Hepatocyte (in vitro differentiated cells): Measurements from ENCODE around the gene EHBP1L1. TPM values are rescaled to one million over a fixed set of nuclear protein-coding genes. Genes with fewer than 3 reads are reported as not detected.
A peak's percentile ranks its signal among the peaks of the same experiment; 100 is the strongest.

Source experiments
- DNase-seq: peaks from one replicate; pipeline ENCODE4 v3.0.0-alpha.2; 2016; ENCODE audit warnings: low spot score
- H2AFZ ChIP-seq: fragments of 200-600 bp; sonication (generic); 2 replicates; pipeline ENCODE4 v1.6.0; 2016; ENCODE audit warnings: antibody characterized with exemption, mild to moderate bottlenecking
- H3K27ac ChIP-seq: fragments of 200-600 bp; sonication (generic); 2 replicates; pipeline ENCODE4 v1.5.1; 2016; ENCODE audit warnings: mild to moderate bottlenecking
- H3K27me3 ChIP-seq: fragments of 200-600 bp; sonication (generic); 2 replicates; pipeline ENCODE4 v1.6.1; 2016
- H3K36me3 ChIP-seq: fragments of 200-600 bp; sonication (generic); replicated peaks from 2 replicates; pipeline ENCODE4 v1.5.1; 2016; ENCODE audit warnings: low read depth; ENCODE audit not compliant: insufficient read depth
- H3K4me1 ChIP-seq: fragments of 200-600 bp; sonication (generic); 2 replicates; pipeline ENCODE4 v1.5.1; 2016; ENCODE audit warnings: mild to moderate bottlenecking, moderate library complexity; ENCODE audit not compliant: insufficient read depth
- H3K4me2 ChIP-seq: fragments of 200-600 bp; sonication (generic); 2 replicates; pipeline ENCODE4 v1.6.0; 2016
- H3K4me3 ChIP-seq: fragments of 200-600 bp; sonication (generic); 2 replicates; pipeline ENCODE4 v1.5.1; 2016; ENCODE audit warnings: mild to moderate bottlenecking
- H3K79me2 ChIP-seq: fragments of 200-600 bp; sonication (generic); 2 replicates; pipeline ENCODE4 v1.6.0; 2017; ENCODE audit warnings: mild to moderate bottlenecking
- H3K9me2 ChIP-seq: fragments of 200-600 bp; sonication (generic); replicated peaks from 2 replicates; pipeline ENCODE4 v1.6.0; 2017; ENCODE audit warnings: mild to moderate bottlenecking; ENCODE audit not compliant: insufficient read depth
- H3K9me3 ChIP-seq: fragments of 200-600 bp; sonication (generic); 2 replicates; pipeline ENCODE4 v1.5.1; 2016; ENCODE audit warnings: low read depth, mild to moderate bottlenecking
- H4K20me1 ChIP-seq: fragments of 200-600 bp; sonication (generic); 2 replicates; pipeline ENCODE4 v1.6.0; 2016; ENCODE audit warnings: mild to moderate bottlenecking; ENCODE audit not compliant: insufficient read depth, poor library complexity, severe bottlenecking
- CTCF ChIP-seq: fragments of 200-600 bp; sonication (generic); IDR thresholded peaks from 2 replicates; pipeline ENCODE4 v1.5.1; 2016; ENCODE audit warnings: antibody characterized with exemption, mild to moderate bottlenecking; ENCODE audit not compliant: poor library complexity
- EZH2 ChIP-seq: fragments of 200-600 bp; sonication (generic); IDR thresholded peaks from 2 replicates; pipeline ENCODE4 v1.6.1; 2016; ENCODE audit warnings: antibody characterized with exemption, mild to moderate bottlenecking, borderline replicate concordance
- EZH2phosphoT487 ChIP-seq: fragments of 200-600 bp; sonication (generic); IDR thresholded peaks from one replicate; pipeline ENCODE4 v1.6.1; 2018; ENCODE audit warnings: antibody characterized with exemption, mild to moderate bottlenecking, low read depth, moderate library complexity; ENCODE audit not compliant: unreplicated experiment, severe bottlenecking
- WGBS: methylation state at CpG from one replicate; pipeline ENCODE4 v1.1.6; 2016; ENCODE audit warnings: low lambda C conversion rate; ENCODE audit errors: missing lambda C conversion rate; 5-methylcytosine and 5-hydroxymethylcytosine counted together
- polyA plus RNA-seq: library from polyadenylated mRNA; unstranded; fragments of >200 nt; fragmentation: Nextera tagmentation; extraction: Ambion mirVana; gene quantifications from 2 replicates; pipeline ENCODE4 v1.2.1, GENCODE V29; 2016
- total RNA-seq: library from RNA; depleted of rRNA; stranded (reverse); fragments of >200 nt; gene quantifications from 2 replicates; pipeline ENCODE4 v1.2.3, GENCODE V29; 2014

EHBP1L1 gene
- total and polyA plus RNA-seq, 2 experiments from 2014 or later, result 12.5 to 20.9 TPM

GRCh38 chr11:65616575-65617001 lies 40.7 kb downstream of the EHBP1L1 start:
- no peak overlapping the region for H2AFZ ChIP-seq

GRCh38 chr11:65617136-65617850 lies 41.4 kb downstream of the EHBP1L1 start:
- no peaks in the 10 kb centered on the region for H3K36me3 ChIP-seq
- peaks cover 13% of the 10 kb centered on the region for H4K20me1 ChIP-seq
- TF ChIP-seq EZH2phosphoT487, result no peak
- TF ChIP-seq CTCF, result no peak
- TF ChIP-seq EZH2, result no peak
- H3K4me1 ChIP-seq, result peaks cover 18% of the 10 kb centered on the region
- H3K27ac ChIP-seq, result no peak overlapping the region
- no peaks in the 10 kb centered on the region for H3K27me3 ChIP-seq
- H3K4me3 ChIP-seq, result no peak overlapping the region
- H3K4me2 ChIP-seq, result peak overlapping the region; percentile 91
- no peaks in the 10 kb centered on the region for H3K9me2 ChIP-seq
- H3K79me2 ChIP-seq, result peaks cover 49% of the 10 kb centered on the region
- no peak overlapping the region for H2AFZ ChIP-seq
- WGBS, result 98% methylated on average over 17 of the region's 17 CpGs
- no peaks in the 10 kb centered on the region for H3K9me3 ChIP-seq
- no peak for DNase-seq

More at GRCh38 chr11:65616575-65617001, 40.7 kb downstream of the EHBP1L1 start:
- Histone ChIP-seq H3K9me3 (no peaks in the 10 kb centered on the region), H3K79me2 (peaks cover 56% of the 10 kb centered on the region), H3K4me3 (peak overlapping the region; percentile 16), H3K4me2 (peak overlapping the region; percentile 91), H3K36me3 (no peaks in the 10 kb centered on the region), H3K4me1 (peaks cover 25% of the 10 kb centered on the region), H4K20me1 (peaks cover 19% of the 10 kb centered on the region), H3K27me3 (no peaks in the 10 kb centered on the region), H3K27ac (peak overlapping the region; percentile 85), H3K9me2 (no peaks in the 10 kb centered on the region)
- no peak for TF ChIP-seq EZH2phosphoT487
- no peak for TF ChIP-seq CTCF
- TF ChIP-seq EZH2, result no peak
- WGBS, result 79% methylated on average over 10 of the region's 10 CpGs
- no peak for DNase-seq

GRCh38 chr11:65617990-65618751 lies 42.3 kb downstream of the EHBP1L1 start:
- WGBS, result 97% methylated on average over 32 of the region's 33 CpGs
- no peaks in the 10 kb centered on the region for H3K36me3 ChIP-seq

More at GRCh38 chr11:65617990-65618751, 42.3 kb downstream of the EHBP1L1 start:
- H3K27me3 ChIP-seq, result no peaks in the 10 kb centered on the region
- H3K9me3 ChIP-seq, result no peaks in the 10 kb centered on the region
- H3K9me2 ChIP-seq, result no peaks in the 10 kb centered on the region
- no peak overlapping the region for H3K27ac ChIP-seq
- DNase-seq, result no peak
- peaks cover 9% of the 10 kb centered on the region for H3K4me1 ChIP-seq
- no peak overlapping the region for H2AFZ ChIP-seq
- H4K20me1 ChIP-seq, result peaks cover 6% of the 10 kb centered on the region
- no peak for TF ChIP-seq CTCF
- no peak for TF ChIP-seq EZH2
- TF ChIP-seq EZH2phosphoT487, result no peak
- H3K79me2 ChIP-seq, result peaks cover 40% of the 10 kb centered on the region
- no peak overlapping the region for H3K4me3 ChIP-seq
- no peak overlapping the region for H3K4me2 ChIP-seq
